ENCODE results near the gene MORC1. TPM values are rescaled to one million over a fixed set of nuclear protein-coding genes. Genes with fewer than 3 reads are reported as not detected.
"Not testable (repeated sequence)": the region's sequence is repeated elsewhere in the genome, so short reads cannot be mapped to it uniquely, and the experiment has no call there.

MORC1 gene
- total RNA-seq, result not detected

- no peak for DNase-seq
Observed at GRCh38 chr3:109117939-109118338, at the start of gene MORC1. Gene MORC1, minus strand, starts transcription at chr3:109118134. Its CDS starts 75 bp downstream, at chr3:109118059.

- DNase-seq, result no peak
Observed at GRCh38 chr3:109165905-109166304, 48.0 kb upstream of the MORC1 start.

- no peak for DNase-seq
Observed at GRCh38 chr3:109161487-109162123, 43.7 kb upstream of the MORC1 start.

- DNase-seq, result no peak
Observed at GRCh38 chr3:109155828-109156227, 37.9 kb upstream of the MORC1 start.

- no peak for DNase-seq
Observed at GRCh38 chr3:109154979-109155378, 37.0 kb upstream of the MORC1 start.

- DNase-seq, result no peak
Observed at GRCh38 chr3:109152320-109152719, 34.4 kb upstream of the MORC1 start.

GRCh38 chr3:109149078-109149477 is 31.1 kb upstream of the MORC1 start:
- DNase-seq, result no peak

GRCh38 chr3:109143646-109144045 is 25.7 kb upstream of the MORC1 start:
- DNase-seq, result no peak

GRCh38 chr3:109140318-109140717 is 22.4 kb upstream of the MORC1 start:
- no peak for DNase-seq

GRCh38 chr3:109137761-109138160 is 19.8 kb upstream of the MORC1 start:
- no peak for DNase-seq

GRCh38 chr3:109136523-109136922 is 18.6 kb upstream of the MORC1 start, which contains the start of gene C3orf85:
Gene C3orf85, plus strand, starts transcription at chr3:109136719. Its CDS starts 129 bp downstream, at chr3:109136848.
- DNase-seq, result no peak

GRCh38 chr3:109133474-109133816 is 15.5 kb upstream of the MORC1 start:
- not testable (repeated sequence) for DNase-seq

- no peak for DNase-seq
Observed at GRCh38 chr3:109132801-109133473, 15.0 kb upstream of the MORC1 start.

GRCh38 chr3:109131276-109131675 is 13.3 kb upstream of the MORC1 start:
- DNase-seq, result no peak

GRCh38 chr3:109127553-109127952 is 9.6 kb upstream of the MORC1 start:
- no peak for DNase-seq

GRCh38 chr3:109125902-109126301 is 8.0 kb upstream of the MORC1 start:
- no peak for DNase-seq

- no peak for DNase-seq
Observed at GRCh38 chr3:109122690-109123089, 4.8 kb upstream of the MORC1 start.

GRCh38 chr3:109118584-109118983 is 650 bp upstream of the MORC1 start:
- DNase-seq, result no peak

GRCh38 chr3:109116031-109116430 is 1.9 kb downstream of the MORC1 start:
- DNase-seq, result no peak

GRCh38 chr3:109115451-109115850 is 2.5 kb downstream of the MORC1 start:
- no peak for DNase-seq

- no peak for DNase-seq
Observed at GRCh38 chr3:109114746-109115145, 3.2 kb downstream of the MORC1 start.

GRCh38 chr3:109112946-109113760 is 4.8 kb downstream of the MORC1 start:
- no peak for DNase-seq

- no peak for DNase-seq
Observed at GRCh38 chr3:109109574-109109973, 8.4 kb downstream of the MORC1 start.

Data from effector CD4-positive, alpha-beta T cell (primary cell).